ENCODE data around the gene DLG2.
"Not testable (repeated sequence)": the region's sequence is repeated elsewhere in the genome, so short reads cannot be mapped to it uniquely, and the experiment has no call there.

Gene DLG2

GRCh38 chr11:83424376-83425136 is 2202.6 kb downstream of the DLG2 start:
- no peak for FAIRE-seq
- no peak for DNase-seq (ENCODE audit: extremely low spot score, insufficient read length, low read depth)

- not testable (repeated sequence) for DNase-seq (ENCODE audit: extremely low spot score, insufficient read length, low read depth); FAIRE-seq
Observed at GRCh38 chr11:83422641-83423040, 2204.5 kb downstream of the DLG2 start.

GRCh38 chr11:83410605-83411565 is 2216.3 kb downstream of the DLG2 start:
- DNase-seq (ENCODE audit: extremely low spot score, insufficient read length, low read depth) (no peak), FAIRE-seq (no peak)

GRCh38 chr11:83409891-83410290 is 2217.3 kb downstream of the DLG2 start:
- FAIRE-seq (no peak), DNase-seq (ENCODE audit: extremely low spot score, insufficient read length, low read depth) (no peak)

GRCh38 chr11:83409476-83409875 is 2217.7 kb downstream of the DLG2 start:
- FAIRE-seq (no peak), DNase-seq (ENCODE audit: extremely low spot score, insufficient read length, low read depth) (no peak)

GRCh38 chr11:83408946-83409345 is 2218.2 kb downstream of the DLG2 start:
- no peak for FAIRE-seq

More at GRCh38 chr11:83408946-83409345, 2218.2 kb downstream of the DLG2 start:
- DNase-seq (ENCODE audit: extremely low spot score, insufficient read length, low read depth): no peak

Data from GM18507 (cell line).